Liver (tissue), 9 donors: Measurements from ENCODE around the gene ATXN10. TPM values are rescaled to one million over a fixed set of nuclear protein-coding genes. Genes with fewer than 3 reads are reported as not detected.

Experiments
- DNase-seq: peaks from one replicate; pipeline ENCODE4 v3.0.0-alpha.2; 2017; ENCODE audit warnings: low spot score
- H3K27ac ChIP-seq, 2 donors: one replicate each; pipeline ENCODE4 v1.7.0; 2013; ENCODE audit warnings: inconsistent platforms in 2 of 2, low read length in 2 of 2, control low read depth in 1 of 2, low read depth in 1 of 2, mild to moderate bottlenecking in 1 of 2
- H3K27me3 ChIP-seq, 4 donors: one replicate each; pipeline versions ENCODE4 v1.6.1 to v1.7.0; 2013; ENCODE audit warnings: low read length in 3 of 4, inconsistent platforms in 1 of 4, mild to moderate bottlenecking in 1 of 4, moderate library complexity in 1 of 4; ENCODE audit not compliant: control insufficient read depth in 4 of 4, insufficient read depth in 4 of 4
- H3K36me3 ChIP-seq, 4 donors: one replicate each; pipeline versions ENCODE4 v1.6.1 to v1.7.0; 2013; ENCODE audit warnings: low read length in 3 of 4, mild to moderate bottlenecking in 3 of 4, low read depth in 1 of 4, moderate library complexity in 1 of 4; ENCODE audit not compliant: control insufficient read depth in 4 of 4, insufficient read depth in 3 of 4
- H3K4me1 ChIP-seq, 4 donors: one replicate each; pipeline versions ENCODE4 v1.6.1 to v1.7.0; 2013; ENCODE audit warnings: low read length in 3 of 4, mild to moderate bottlenecking in 3 of 4, moderate library complexity in 1 of 4; ENCODE audit not compliant: control insufficient read depth in 4 of 4, insufficient read depth in 4 of 4
- H3K4me3 ChIP-seq, 3 donors: one replicate each; pipeline versions ENCODE4 v1.6.1 to v1.7.0; 2013; ENCODE audit warnings: low read length in 3 of 3, control low read depth in 1 of 3, low read depth in 1 of 3, mild to moderate bottlenecking in 1 of 3
- H3K9ac ChIP-seq, 2 donors: one replicate each; pipeline ENCODE4 v1.7.0; 2013; ENCODE audit warnings: low read length in 2 of 2, mild to moderate bottlenecking in 2 of 2, moderate library complexity in 2 of 2, control low read depth in 1 of 2, low read depth in 1 of 2
- H3K9me3 ChIP-seq, 4 donors: one replicate each; pipeline versions ENCODE4 v1.6.1 to v1.7.0; 2013; ENCODE audit warnings: low read length in 3 of 4; ENCODE audit not compliant: control insufficient read depth in 4 of 4
- ATF3 ChIP-seq: IDR thresholded peaks from 2 replicates; pipeline ENCODE4 v1.6.1; 2016; ENCODE audit warnings: antibody characterized with exemption
- EGR1 ChIP-seq, 2 donors: IDR thresholded peaks; 2 replicates each; pipeline ENCODE4 v1.6.1; 2016 to 2018; ENCODE audit warnings: antibody characterized with exemption in 2 of 2, low read depth in 2 of 2
- FOXA1 ChIP-seq: IDR thresholded peaks from 2 replicates; pipeline ENCODE4 v1.6.1; 2016; ENCODE audit warnings: antibody characterized with exemption
- FOXA2 ChIP-seq: IDR thresholded peaks from 2 replicates; pipeline ENCODE4 v1.6.1; 2016; ENCODE audit warnings: antibody characterized with exemption
- GABPA ChIP-seq, 2 donors: IDR thresholded peaks in 1 of 2; conservative IDR thresholded peaks in 1 of 2; 2 replicates each; pipeline ENCODE4 v1.6.1; 2016; ENCODE audit warnings: antibody characterized with exemption in 2 of 2, mild to moderate bottlenecking in 1 of 2, moderate library complexity in 1 of 2
- HNF4A ChIP-seq, 2 donors: conservative IDR thresholded peaks; 2 replicates each; pipeline ENCODE4 v1.6.1; 2016; ENCODE audit warnings: antibody characterized with exemption in 2 of 2, mild to moderate bottlenecking in 2 of 2
- HNF4G ChIP-seq: IDR thresholded peaks from 2 replicates; pipeline ENCODE4 v1.6.1; 2016; ENCODE audit warnings: antibody characterized with exemption
- JUND ChIP-seq, 2 donors: IDR thresholded peaks; 2 replicates each; pipeline ENCODE4 v1.6.1; 2016; ENCODE audit warnings: antibody characterized with exemption in 2 of 2
- NR2F2 ChIP-seq: IDR thresholded peaks from 2 replicates; pipeline ENCODE4 v1.6.1; 2016; ENCODE audit warnings: antibody characterized with exemption
- RAD21 ChIP-seq, 2 donors: IDR thresholded peaks; 2 replicates each; pipeline ENCODE4 v1.6.1; 2016; ENCODE audit warnings: antibody characterized with exemption in 2 of 2, mild to moderate bottlenecking in 2 of 2
- RXRA ChIP-seq, 2 donors: IDR thresholded peaks; 2 replicates each; pipeline ENCODE4 v1.6.1; 2017 to 2018; ENCODE audit warnings: antibody characterized with exemption in 2 of 2, mild to moderate bottlenecking in 1 of 2
- SP1 ChIP-seq: IDR thresholded peaks from 2 replicates; pipeline ENCODE4 v1.6.1; 2018; ENCODE audit warnings: antibody characterized with exemption, mild to moderate bottlenecking
- TAF1 ChIP-seq: conservative IDR thresholded peaks from 2 replicates; pipeline ENCODE4 v1.6.1; 2016; ENCODE audit warnings: antibody characterized with exemption, mild to moderate bottlenecking
- YY1 ChIP-seq: IDR thresholded peaks from 2 replicates; pipeline ENCODE4 v1.6.1; 2016; ENCODE audit warnings: antibody characterized with exemption, mild to moderate bottlenecking
- WGBS: extraction: QIAGEN DNeasy Blood & Tissue Kit; methylation state at CpG from one replicate; pipeline ENCODE4 v1.1.7; 2013; 5-methylcytosine and 5-hydroxymethylcytosine counted together
- polyA plus RNA-seq, 2 donors: library from polyadenylated mRNA; stranded (reverse) in 1 of 2; unstranded in 1 of 2; fragments of 200-250 nt in 1 of 2; fragments of >200 nt in 1 of 2; fragmentation: Nextera tagmentation in 1 of 2; extraction: Ambion mirVana in 1 of 2; gene quantifications; one replicate each; pipeline versions ENCODE4 v1.2.1 to v1.2.3, GENCODE V29; 2013 to 2015
- total RNA-seq, 2 donors: library from RNA; depleted of rRNA; stranded (reverse); fragments of >200 nt; gene quantifications; one replicate each; pipeline ENCODE4 v1.2.3, GENCODE V29; 2014
- TF ChIP-seq, protein P1 (sequence below): IDR thresholded peaks from 2 replicates; pipeline ENCODE4 v1.6.1; 2016; ENCODE audit warnings: antibody characterized with exemption
- TF ChIP-seq, protein P2 (sequence below): IDR thresholded peaks from 2 replicates; pipeline ENCODE4 v1.6.1; 2016; ENCODE audit warnings: antibody characterized with exemption, mild to moderate bottlenecking
- TF ChIP-seq, protein P3 (sequence below): fragments of 150-350 bp; IDR thresholded peaks from 2 replicates; pipeline ENCODE4 v1.5.1; 2017; ENCODE audit warnings: improper control_type of control experiment, low read depth, low read length; ENCODE audit not compliant: missing input control
- donor health status: healthy.
- donor health status: healthy.
- donor health status: healthy.
- donor health status: healthy.
- donor health status: healthy.

The ATXN10 gene
- total and polyA plus RNA-seq, 4 donors, result 34.9 to 100 (median 69.7) TPM

DNA sequence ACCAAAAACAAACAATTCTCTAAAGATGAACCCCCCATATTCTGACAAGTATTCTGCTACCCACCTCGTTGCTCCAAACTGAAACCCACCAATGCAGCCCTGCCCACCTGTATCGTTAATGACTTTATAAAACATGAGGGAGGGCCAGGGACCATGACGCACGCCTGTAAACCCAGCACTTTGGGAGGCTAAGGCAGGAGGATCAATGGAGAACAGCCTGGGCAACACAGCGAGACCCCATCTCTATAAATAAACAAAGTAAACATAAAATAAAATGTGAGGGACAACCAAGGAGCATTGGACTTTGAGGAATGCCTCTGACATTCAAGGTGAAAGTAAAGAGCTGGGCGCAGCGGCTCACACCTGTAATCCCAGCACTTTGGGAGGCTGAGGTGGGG, 39.8 kb upstream of the ATXN10 start:
- no peaks in the 10 kb centered on the region for H3K9me3 ChIP-seq
- H3K27me3 ChIP-seq, result peaks cover 0 to 9% (median 2%) of the 10 kb centered on the region in 4 donors
- WGBS, result 85% methylated on average over 7 of the region's 7 CpGs
- DNase-seq, result no peak
- no peak overlapping the region for H3K4me3 ChIP-seq
- no peaks in the 10 kb centered on the region for H3K36me3 ChIP-seq
- H3K9ac ChIP-seq, result no peak overlapping the region
- H3K27ac ChIP-seq, result no peak overlapping the region
- H3K4me1 ChIP-seq, result no peaks in the 10 kb centered on the region
- TF ChIP-seq, protein P1, sequence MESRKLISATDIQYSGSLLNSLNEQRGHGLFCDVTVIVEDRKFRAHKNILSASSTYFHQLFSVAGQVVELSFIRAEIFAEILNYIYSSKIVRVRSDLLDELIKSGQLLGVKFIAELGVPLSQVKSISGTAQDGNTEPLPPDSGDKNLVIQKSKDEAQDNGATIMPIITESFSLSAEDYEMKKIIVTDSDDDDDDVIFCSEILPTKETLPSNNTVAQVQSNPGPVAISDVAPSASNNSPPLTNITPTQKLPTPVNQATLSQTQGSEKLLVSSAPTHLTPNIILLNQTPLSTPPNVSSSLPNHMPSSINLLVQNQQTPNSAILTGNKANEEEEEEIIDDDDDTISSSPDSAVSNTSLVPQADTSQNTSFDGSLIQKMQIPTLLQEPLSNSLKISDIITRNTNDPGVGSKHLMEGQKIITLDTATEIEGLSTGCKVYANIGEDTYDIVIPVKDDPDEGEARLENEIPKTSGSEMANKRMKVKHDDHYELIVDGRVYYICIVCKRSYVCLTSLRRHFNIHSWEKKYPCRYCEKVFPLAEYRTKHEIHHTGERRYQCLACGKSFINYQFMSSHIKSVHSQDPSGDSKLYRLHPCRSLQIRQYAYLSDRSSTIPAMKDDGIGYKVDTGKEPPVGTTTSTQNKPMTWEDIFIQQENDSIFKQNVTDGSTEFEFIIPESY, result no peak
- TF ChIP-seq TAF1 (no peak), SP1 (no peak), JUND (IDR thresholded peaks at IDR 0.05) (no peak), NR2F2 (no peak), GABPA (IDR thresholded peaks at IDR 0.05 in 1 of 2, conservative IDR thresholded peaks at IDR 0.05 in 1 of 2) (no peak), FOXA1 (no peak), HNF4A (conservative IDR thresholded peaks at IDR 0.05) (no peak), YY1 (no peak), HNF4G (no peak)

GRCh38 chr22:45632791-45633515, 38.7 kb upstream of the ATXN10 start:
- peaks cover 0 to 7% (median 2%) of the 10 kb centered on the region in 4 donors for H3K27me3 ChIP-seq
- H3K9ac ChIP-seq, result no peak overlapping the region
- no peak for DNase-seq

More at GRCh38 chr22:45632791-45633515, 38.7 kb upstream of the ATXN10 start:
- 17% methylated on average over 15 of the region's 15 CpGs for WGBS
- Histone ChIP-seq H3K4me1 (no peaks in the 10 kb centered on the region), H3K4me3 (no peak overlapping the region), H3K36me3 (no peaks in the 10 kb centered on the region), H3K9me3 (no peaks in the 10 kb centered on the region), H3K27ac (no peak overlapping the region)
- TF ChIP-seq FOXA2 (no peak), TAF1 (no peak), RXRA (IDR thresholded peaks at IDR 0.05) (no peak), SP1 (no peak), RAD21 (IDR thresholded peaks at IDR 0.05) (no peak), HNF4G (no peak), YY1 (no peak), ATF3 (no peak), NR2F2 (no peak), FOXA1 (no peak), GABPA (IDR thresholded peaks at IDR 0.05 in 1 of 2, conservative IDR thresholded peaks at IDR 0.05 in 1 of 2) (no peak), EGR1 (IDR thresholded peaks at IDR 0.05; ENCODE audit: low read depth in 2 of 2) (no peak), HNF4A (conservative IDR thresholded peaks at IDR 0.05) (no peak)
- TF ChIP-seq, protein P2, sequence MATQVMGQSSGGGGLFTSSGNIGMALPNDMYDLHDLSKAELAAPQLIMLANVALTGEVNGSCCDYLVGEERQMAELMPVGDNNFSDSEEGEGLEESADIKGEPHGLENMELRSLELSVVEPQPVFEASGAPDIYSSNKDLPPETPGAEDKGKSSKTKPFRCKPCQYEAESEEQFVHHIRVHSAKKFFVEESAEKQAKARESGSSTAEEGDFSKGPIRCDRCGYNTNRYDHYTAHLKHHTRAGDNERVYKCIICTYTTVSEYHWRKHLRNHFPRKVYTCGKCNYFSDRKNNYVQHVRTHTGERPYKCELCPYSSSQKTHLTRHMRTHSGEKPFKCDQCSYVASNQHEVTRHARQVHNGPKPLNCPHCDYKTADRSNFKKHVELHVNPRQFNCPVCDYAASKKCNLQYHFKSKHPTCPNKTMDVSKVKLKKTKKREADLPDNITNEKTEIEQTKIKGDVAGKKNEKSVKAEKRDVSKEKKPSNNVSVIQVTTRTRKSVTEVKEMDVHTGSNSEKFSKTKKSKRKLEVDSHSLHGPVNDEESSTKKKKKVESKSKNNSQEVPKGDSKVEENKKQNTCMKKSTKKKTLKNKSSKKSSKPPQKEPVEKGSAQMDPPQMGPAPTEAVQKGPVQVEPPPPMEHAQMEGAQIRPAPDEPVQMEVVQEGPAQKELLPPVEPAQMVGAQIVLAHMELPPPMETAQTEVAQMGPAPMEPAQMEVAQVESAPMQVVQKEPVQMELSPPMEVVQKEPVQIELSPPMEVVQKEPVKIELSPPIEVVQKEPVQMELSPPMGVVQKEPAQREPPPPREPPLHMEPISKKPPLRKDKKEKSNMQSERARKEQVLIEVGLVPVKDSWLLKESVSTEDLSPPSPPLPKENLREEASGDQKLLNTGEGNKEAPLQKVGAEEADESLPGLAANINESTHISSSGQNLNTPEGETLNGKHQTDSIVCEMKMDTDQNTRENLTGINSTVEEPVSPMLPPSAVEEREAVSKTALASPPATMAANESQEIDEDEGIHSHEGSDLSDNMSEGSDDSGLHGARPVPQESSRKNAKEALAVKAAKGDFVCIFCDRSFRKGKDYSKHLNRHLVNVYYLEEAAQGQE, result no peak
- TF ChIP-seq, protein P3, sequence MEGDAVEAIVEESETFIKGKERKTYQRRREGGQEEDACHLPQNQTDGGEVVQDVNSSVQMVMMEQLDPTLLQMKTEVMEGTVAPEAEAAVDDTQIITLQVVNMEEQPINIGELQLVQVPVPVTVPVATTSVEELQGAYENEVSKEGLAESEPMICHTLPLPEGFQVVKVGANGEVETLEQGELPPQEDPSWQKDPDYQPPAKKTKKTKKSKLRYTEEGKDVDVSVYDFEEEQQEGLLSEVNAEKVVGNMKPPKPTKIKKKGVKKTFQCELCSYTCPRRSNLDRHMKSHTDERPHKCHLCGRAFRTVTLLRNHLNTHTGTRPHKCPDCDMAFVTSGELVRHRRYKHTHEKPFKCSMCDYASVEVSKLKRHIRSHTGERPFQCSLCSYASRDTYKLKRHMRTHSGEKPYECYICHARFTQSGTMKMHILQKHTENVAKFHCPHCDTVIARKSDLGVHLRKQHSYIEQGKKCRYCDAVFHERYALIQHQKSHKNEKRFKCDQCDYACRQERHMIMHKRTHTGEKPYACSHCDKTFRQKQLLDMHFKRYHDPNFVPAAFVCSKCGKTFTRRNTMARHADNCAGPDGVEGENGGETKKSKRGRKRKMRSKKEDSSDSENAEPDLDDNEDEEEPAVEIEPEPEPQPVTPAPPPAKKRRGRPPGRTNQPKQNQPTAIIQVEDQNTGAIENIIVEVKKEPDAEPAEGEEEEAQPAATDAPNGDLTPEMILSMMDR, result no peak
- TF ChIP-seq, protein P1, result no peak
